Measurements from ENCODE around the gene TMEM219.
"Not testable (repeated sequence)": the region's sequence is repeated elsewhere in the genome, so short reads cannot be mapped to it uniquely, and the experiment has no call there.

Gene TMEM219

GRCh38 chr16:30016555-30017276, 54.8 kb downstream of the TMEM219 start:
- DNase-seq: no peak

GRCh38 chr16:30017277-30017656, 55.4 kb downstream of the TMEM219 start:
- no peak for DNase-seq

GRCh38 chr16:30017937-30018336, 56.1 kb downstream of the TMEM219 start:
- DNase-seq: not testable (repeated sequence)

- no peak for DNase-seq
Observed at GRCh38 chr16:30018731-30019158, 56.9 kb downstream of the TMEM219 start.

Measured in CD4-positive, alpha-beta T cell treated with Interferon alpha-2 for 1 hour (primary cell).